DOHH2 (cell line): ENCODE data around the gene NELFB.

Experiments
- H3F3A ChIP-seq: fragments of 200-600 bp; sonication (generic), shearing (Covaris generic); 2 replicates; pipeline ENCODE4 v1.6.0; 2016; ENCODE audit warnings: antibody characterized with exemption, mild to moderate bottlenecking; ENCODE audit not compliant: control insufficient read depth, insufficient read depth
- H3K27ac ChIP-seq: fragments of 200-600 bp; sonication (generic); 2 replicates; pipeline ENCODE4 v1.5.1; 2014; ENCODE audit warnings: low read depth, mild to moderate bottlenecking, low read length, moderate library complexity
- H3K27me3 ChIP-seq: fragments of 200-600 bp; sonication (generic); 2 replicates; pipeline ENCODE4 v1.6.1; 2014; ENCODE audit warnings: mild to moderate bottlenecking, low read length, mixed read lengths; ENCODE audit not compliant: control insufficient read depth
- H3K36me3 ChIP-seq: fragments of 200-600 bp; sonication (generic); 2 replicates; pipeline ENCODE4 v1.6.1; 2014; ENCODE audit warnings: mild to moderate bottlenecking, low read length, moderate library complexity, mixed read lengths; ENCODE audit not compliant: control insufficient read depth
- H3K4me1 ChIP-seq: fragments of 200-600 bp; sonication (generic); 2 replicates; pipeline ENCODE4 v1.6.1; 2014; ENCODE audit warnings: mild to moderate bottlenecking, low read length, mixed read lengths; ENCODE audit not compliant: control insufficient read depth
- H3K4me2 ChIP-seq: fragments of 200-600 bp; sonication (generic); 2 replicates; pipeline ENCODE4 v1.6.0; 2014; ENCODE audit warnings: mild to moderate bottlenecking, low read length, moderate library complexity
- H3K4me3 ChIP-seq: fragments of 200-600 bp; sonication (generic); 2 replicates; pipeline ENCODE4 v1.5.1; 2014; ENCODE audit warnings: mild to moderate bottlenecking, low read length, mixed read lengths
- H3K79me2 ChIP-seq: fragments of 200-600 bp; sonication (generic); 2 replicates; pipeline ENCODE4 v1.6.1; 2014; ENCODE audit warnings: mild to moderate bottlenecking, low read length, mixed read lengths; ENCODE audit not compliant: control insufficient read depth
- H3K9me2 ChIP-seq: fragments of 200-600 bp; sonication (generic); replicated peaks from 2 replicates; pipeline ENCODE4 v1.6.1; 2014; ENCODE audit warnings: mild to moderate bottlenecking, low read length, mixed read lengths; ENCODE audit not compliant: control insufficient read depth
- H3K9me3 ChIP-seq: fragments of 200-600 bp; sonication (generic); 2 replicates; pipeline ENCODE4 v1.6.1; 2014; ENCODE audit warnings: antibody characterized with exemption, low read length, mixed read lengths; ENCODE audit not compliant: control insufficient read depth, insufficient read depth
- H4K20me1 ChIP-seq: fragments of 200-600 bp; sonication (generic); 2 replicates; pipeline ENCODE4 v1.6.0; 2014; ENCODE audit warnings: low read depth, mild to moderate bottlenecking, antibody characterized with exemption, low read length, moderate library complexity; ENCODE audit not compliant: control insufficient read depth, insufficient read depth
- CTCF ChIP-seq: fragments of 200-600 bp; sonication (generic); IDR thresholded peaks from one replicate; pipeline ENCODE4 v1.5.1; 2014; ENCODE audit warnings: antibody characterized with exemption, mild to moderate bottlenecking, low read depth, low read length; ENCODE audit not compliant: poor library complexity, severe bottlenecking
- EZH2phosphoT487 ChIP-seq: fragments of 200-600 bp; sonication (generic); IDR thresholded peaks from 2 replicates; pipeline ENCODE4 v1.6.1; 2017; ENCODE audit warnings: borderline replicate concordance, mild to moderate bottlenecking, antibody characterized with exemption, low read length, moderate library complexity, mixed read lengths

Gene NELFB

GRCh38 chr9:137250329-137251193, 4.6 kb upstream of the NELFB start:
- no peaks in the 10 kb centered on the region for H3K9me2 ChIP-seq
- H3K36me3 ChIP-seq = peaks cover 3% of the 10 kb centered on the region
- no peaks in the 10 kb centered on the region for H3K27me3 ChIP-seq
- H3F3A ChIP-seq = 0 out of 2 replicates have a peak, but pooled peaks cover 3% of the 10 kb centered on the region
- H4K20me1 ChIP-seq = no peaks in the 10 kb centered on the region
- no peaks in the 10 kb centered on the region for H3K9me3 ChIP-seq
- H3K27ac ChIP-seq = no peak overlapping the region
- H3K4me1 ChIP-seq = peaks cover 43% of the 10 kb centered on the region
- H3K4me3 ChIP-seq = no peak overlapping the region
- H3K4me2 ChIP-seq = no peak overlapping the region
- H3K79me2 ChIP-seq = peaks cover 4% of the 10 kb centered on the region
- TF ChIP-seq CTCF (no peak), EZH2phosphoT487 (no peak)

- Histone ChIP-seq H3K27ac (no peak within 1 kb of the TSS), H3K36me3 (peaks cover 9% of the 10 kb centered on the region), H3K4me3 (no peak within 1 kb of the TSS), H3F3A (0 out of 2 replicates have a peak, but pooled peaks cover 3% of the 10 kb centered on the region), H3K4me2 (no peak within 1 kb of the TSS), H3K27me3 (no peaks in the 10 kb centered on the region), H4K20me1 (no peaks in the 10 kb centered on the region), H3K4me1 (peaks cover 41% of the 10 kb centered on the region), H3K9me3 (no peaks in the 10 kb centered on the region), H3K9me2 (no peaks in the 10 kb centered on the region), H3K79me2 (peaks cover 10% of the 10 kb centered on the region)
- TF ChIP-seq CTCF (no peak), EZH2phosphoT487 (no peak)
Measured at GRCh38 chr9:137251194-137251461, 4.0 kb upstream of the NELFB start, which contains the start of gene STPG3. Gene STPG3, plus strand, starts transcription at chr9:137251286. Its CDS starts 1 bp downstream, at chr9:137251287.

GRCh38 chr9:137251490-137252268, 3.4 kb upstream of the NELFB start:
- Histone ChIP-seq H3K79me2 (peaks cover 15% of the 10 kb centered on the region), H4K20me1 (no peaks in the 10 kb centered on the region), H3K4me2 (no peak overlapping the region), H3F3A (0 out of 2 replicates have a peak, but pooled peaks cover 3% of the 10 kb centered on the region), H3K27ac (no peak overlapping the region), H3K4me3 (no peak overlapping the region), H3K27me3 (no peaks in the 10 kb centered on the region), H3K9me2 (no peaks in the 10 kb centered on the region), H3K36me3 (peaks cover 14% of the 10 kb centered on the region), H3K9me3 (no peaks in the 10 kb centered on the region), H3K4me1 (peaks cover 41% of the 10 kb centered on the region)
- TF ChIP-seq EZH2phosphoT487 = no peak
- no peak for TF ChIP-seq CTCF
